KMS-11 (cell line): Measurements from ENCODE around the gene NUP58.

ENCODE experiments used
- H2AFZ ChIP-seq: fragments of 200-600 bp; sonication (generic); 2 replicates; pipeline ENCODE4 v1.6.1; 2016; ENCODE audit warnings: antibody characterized with exemption, mixed run types, low read depth
- H3K27ac ChIP-seq: fragments of 200-600 bp; sonication (generic); 2 replicates; pipeline ENCODE4 v1.6.1; 2016; ENCODE audit warnings: mild to moderate bottlenecking, mixed run types
- H3K27me3 ChIP-seq: fragments of 200-600 bp; sonication (generic); 2 replicates; pipeline ENCODE4 v1.6.1; 2017; ENCODE audit warnings: mild to moderate bottlenecking, low read depth, mixed run types, moderate library complexity; ENCODE audit not compliant: insufficient read depth
- H3K36me3 ChIP-seq: fragments of 200-600 bp; sonication (generic); 2 replicates; pipeline ENCODE4 v1.6.1; 2017; ENCODE audit warnings: mild to moderate bottlenecking, mixed run types; ENCODE audit not compliant: insufficient read depth
- H3K4me1 ChIP-seq: fragments of 200-600 bp; sonication (generic); 2 replicates; pipeline ENCODE4 v1.6.1; 2016; ENCODE audit warnings: mild to moderate bottlenecking, low read depth, mixed run types; ENCODE audit not compliant: poor library complexity, severe bottlenecking
- H3K4me2 ChIP-seq: fragments of 200-600 bp; sonication (generic); 2 replicates; pipeline ENCODE4 v1.7.0; 2016; ENCODE audit warnings: mild to moderate bottlenecking, mixed run types
- H3K4me3 ChIP-seq: fragments of 200-600 bp; sonication (generic); IDR thresholded peaks from 2 replicates; pipeline ENCODE4 v1.6.1; 2017; ENCODE audit warnings: low read depth, low read length, mixed read lengths; ENCODE audit not compliant: insufficient read depth
- H3K79me2 ChIP-seq: fragments of 200-600 bp; sonication (generic); 2 replicates; pipeline ENCODE4 v1.6.1; 2016; ENCODE audit warnings: low read depth, mixed run types; ENCODE audit not compliant: insufficient read depth
- H3K9ac ChIP-seq: fragments of 200-600 bp; sonication (generic); 2 replicates; pipeline ENCODE4 v1.6.1; 2016; ENCODE audit warnings: mild to moderate bottlenecking, mixed run types
- H4K20me1 ChIP-seq: fragments of 200-600 bp; sonication (generic); 2 replicates; pipeline ENCODE4 v1.6.1; 2016; ENCODE audit warnings: mild to moderate bottlenecking, mixed run types; ENCODE audit not compliant: insufficient read depth
- TF ChIP-seq, protein P1 (sequence below): fragments of 200-600 bp; sonication (generic); conservative IDR thresholded peaks from 2 replicates; pipeline ENCODE4 v1.6.1; 2017; ENCODE audit warnings: low read depth, mild to moderate bottlenecking, antibody characterized with exemption, low read length, moderate library complexity, mixed read lengths

The NUP58 gene, protein sequence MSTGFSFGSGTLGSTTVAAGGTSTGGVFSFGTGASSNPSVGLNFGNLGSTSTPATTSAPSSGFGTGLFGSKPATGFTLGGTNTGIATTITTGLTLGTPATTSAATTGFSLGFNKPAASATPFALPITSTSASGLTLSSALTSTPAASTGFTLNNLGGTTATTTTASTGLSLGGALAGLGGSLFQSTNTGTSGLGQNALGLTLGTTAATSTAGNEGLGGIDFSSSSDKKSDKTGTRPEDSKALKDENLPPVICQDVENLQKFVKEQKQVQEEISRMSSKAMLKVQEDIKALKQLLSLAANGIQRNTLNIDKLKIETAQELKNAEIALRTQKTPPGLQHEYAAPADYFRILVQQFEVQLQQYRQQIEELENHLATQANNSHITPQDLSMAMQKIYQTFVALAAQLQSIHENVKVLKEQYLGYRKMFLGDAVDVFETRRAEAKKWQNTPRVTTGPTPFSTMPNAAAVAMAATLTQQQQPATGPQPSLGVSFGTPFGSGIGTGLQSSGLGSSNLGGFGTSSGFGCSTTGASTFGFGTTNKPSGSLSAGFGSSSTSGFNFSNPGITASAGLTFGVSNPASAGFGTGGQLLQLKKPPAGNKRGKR

DNA sequence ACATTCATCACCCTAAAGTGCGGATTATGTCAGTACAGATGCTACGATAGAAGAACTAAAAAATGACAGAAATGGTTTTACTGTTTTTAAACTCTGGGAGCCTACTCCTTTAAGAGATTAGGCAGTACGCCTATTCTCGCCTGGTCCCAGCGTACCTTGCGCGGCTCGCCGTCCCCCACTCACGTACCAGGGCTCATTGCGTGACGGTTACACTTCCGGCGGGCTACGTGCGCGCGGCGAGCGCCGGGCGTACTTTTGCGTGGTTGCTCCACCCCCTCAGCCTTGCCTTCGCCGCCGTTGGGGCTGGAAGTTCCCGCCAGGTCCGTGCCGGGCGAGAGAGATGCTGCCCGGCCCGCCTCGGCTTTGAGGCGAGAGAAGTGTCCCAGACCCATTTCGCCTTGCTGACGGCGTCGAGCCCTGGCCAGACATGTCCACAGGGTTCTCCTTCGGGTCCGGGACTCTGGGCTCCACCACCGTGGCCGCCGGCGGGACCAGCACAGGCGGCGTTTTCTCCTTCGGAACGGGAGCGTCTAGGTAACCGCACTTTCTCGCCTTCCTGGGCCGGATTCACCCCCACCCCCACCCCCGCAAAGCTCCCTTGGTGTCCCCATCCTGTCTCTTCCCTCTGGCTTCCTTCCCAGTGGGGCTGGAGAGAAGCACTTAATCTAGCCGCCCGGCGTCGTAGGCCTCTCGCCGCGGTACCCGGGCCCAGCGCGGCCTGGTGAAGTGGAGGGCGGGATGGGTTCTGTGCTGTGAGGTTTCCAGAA lies at the start of gene NUP58:
TSS of gene NUP58 (plus strand) at position 279 of the 767 bp plus-strand sequence. CDS start at position 428, 149 bp downstream.
- Histone ChIP-seq H3K27ac (peak within 1 kb of the TSS; percentile 80), H3K4me2 (peak within 1 kb of the TSS; percentile 60), H4K20me1 (no peaks in the 10 kb centered on the region), H2AFZ (peak within 1 kb of the TSS; percentile 91), H3K27me3 (no peaks in the 10 kb centered on the region), H3K4me1 (peaks cover 16% of the 10 kb centered on the region), H3K9ac (peak within 1 kb of the TSS; percentile 80), H3K36me3 (no peaks in the 10 kb centered on the region), H3K4me3 (no peak within 1 kb of the TSS), H3K79me2 (peaks cover 47% of the 10 kb centered on the region)
- TF ChIP-seq, protein P1, sequence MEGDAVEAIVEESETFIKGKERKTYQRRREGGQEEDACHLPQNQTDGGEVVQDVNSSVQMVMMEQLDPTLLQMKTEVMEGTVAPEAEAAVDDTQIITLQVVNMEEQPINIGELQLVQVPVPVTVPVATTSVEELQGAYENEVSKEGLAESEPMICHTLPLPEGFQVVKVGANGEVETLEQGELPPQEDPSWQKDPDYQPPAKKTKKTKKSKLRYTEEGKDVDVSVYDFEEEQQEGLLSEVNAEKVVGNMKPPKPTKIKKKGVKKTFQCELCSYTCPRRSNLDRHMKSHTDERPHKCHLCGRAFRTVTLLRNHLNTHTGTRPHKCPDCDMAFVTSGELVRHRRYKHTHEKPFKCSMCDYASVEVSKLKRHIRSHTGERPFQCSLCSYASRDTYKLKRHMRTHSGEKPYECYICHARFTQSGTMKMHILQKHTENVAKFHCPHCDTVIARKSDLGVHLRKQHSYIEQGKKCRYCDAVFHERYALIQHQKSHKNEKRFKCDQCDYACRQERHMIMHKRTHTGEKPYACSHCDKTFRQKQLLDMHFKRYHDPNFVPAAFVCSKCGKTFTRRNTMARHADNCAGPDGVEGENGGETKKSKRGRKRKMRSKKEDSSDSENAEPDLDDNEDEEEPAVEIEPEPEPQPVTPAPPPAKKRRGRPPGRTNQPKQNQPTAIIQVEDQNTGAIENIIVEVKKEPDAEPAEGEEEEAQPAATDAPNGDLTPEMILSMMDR, result no peak

DNA sequence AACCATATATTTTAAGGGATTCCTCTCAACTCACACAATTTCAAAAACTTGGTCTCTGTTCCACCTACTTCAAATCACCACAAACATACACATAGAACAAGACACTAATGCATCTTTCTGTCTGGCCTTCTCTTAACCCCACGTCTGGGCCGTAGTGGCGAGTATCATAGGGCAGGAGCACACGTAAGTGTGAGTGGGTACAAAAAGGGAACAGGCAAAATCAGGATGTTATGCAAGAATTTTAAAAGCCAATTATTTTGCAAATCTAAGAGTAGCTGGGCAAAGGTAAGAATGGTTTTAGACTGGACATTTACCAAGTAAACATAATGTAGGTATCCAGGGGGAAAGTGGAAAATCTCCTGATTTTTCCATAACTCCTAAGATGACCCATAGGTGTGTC lies 49.2 kb upstream of the NUP58 start:
- Histone ChIP-seq H4K20me1 (no peaks in the 10 kb centered on the region), H2AFZ (no peak overlapping the region), H3K27me3 (no peaks in the 10 kb centered on the region), H3K4me1 (peaks cover 16% of the 10 kb centered on the region), H3K79me2 (no peaks in the 10 kb centered on the region), H3K27ac (no peak overlapping the region), H3K9ac (no peak overlapping the region), H3K4me3 (no peak overlapping the region), H3K36me3 (no peaks in the 10 kb centered on the region), H3K4me2 (no peak overlapping the region)
- TF ChIP-seq, protein P1, result no peak

DNA sequence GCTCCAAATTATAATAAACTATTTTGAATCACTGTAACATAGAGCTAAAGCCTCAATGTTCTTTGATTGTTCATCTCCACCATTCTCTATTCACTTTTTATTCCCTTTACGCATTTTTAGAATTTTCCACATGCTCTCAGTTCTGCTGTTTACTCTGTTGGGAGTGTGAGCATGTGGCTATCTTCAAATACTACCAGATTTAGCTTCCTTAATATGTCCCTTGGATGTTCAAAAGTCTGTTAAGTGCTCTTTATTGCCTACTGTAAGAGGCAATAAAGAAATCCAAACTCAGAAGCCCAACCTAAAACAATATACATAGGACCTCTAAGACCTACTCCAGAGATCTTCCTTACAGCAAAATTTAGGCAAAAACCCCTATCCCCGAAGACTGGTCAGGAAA lies 48.7 kb upstream of the NUP58 start:
- H3K4me1 ChIP-seq, result peaks cover 15% of the 10 kb centered on the region

DNA sequence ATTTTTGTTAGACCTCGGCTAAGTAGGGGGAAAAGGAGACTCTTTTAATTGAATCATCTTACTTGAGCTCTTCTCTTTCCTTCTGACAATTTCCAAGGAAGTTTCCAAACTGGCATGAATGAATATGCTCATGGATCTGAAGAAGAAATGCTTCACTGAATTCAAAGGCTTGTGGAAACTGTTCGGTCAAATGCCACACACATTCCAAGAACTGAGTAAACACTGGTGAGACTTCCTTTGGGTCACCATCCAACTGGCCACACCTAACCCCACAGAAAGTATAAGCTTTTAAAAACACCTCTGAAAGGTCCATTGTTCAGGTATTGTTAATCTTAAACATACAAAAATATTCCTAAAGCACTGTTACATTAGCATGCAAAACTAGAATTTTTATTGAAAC lies 47.7 kb upstream of the NUP58 start:
- Histone ChIP-seq H3K27me3 (no peaks in the 10 kb centered on the region), H3K79me2 (no peaks in the 10 kb centered on the region), H3K4me2 (no peak overlapping the region), H3K4me1 (peaks cover 6% of the 10 kb centered on the region), H3K36me3 (no peaks in the 10 kb centered on the region), H3K9ac (no peak overlapping the region), H2AFZ (no peak overlapping the region), H3K27ac (no peak overlapping the region), H4K20me1 (no peaks in the 10 kb centered on the region), H3K4me3 (no peak overlapping the region)
- TF ChIP-seq, protein P1, result no peak

More for the DNA sequence above, 48.7 kb upstream of the NUP58 start:
- H3K9ac ChIP-seq, result no peak overlapping the region
- H3K27ac ChIP-seq, result no peak overlapping the region
- H3K27me3 ChIP-seq, result no peaks in the 10 kb centered on the region
- no peak overlapping the region for H3K4me2 ChIP-seq
- TF ChIP-seq, protein P1, result no peak
- no peak overlapping the region for H2AFZ ChIP-seq
- no peaks in the 10 kb centered on the region for H4K20me1 ChIP-seq
- H3K36me3 ChIP-seq, result no peaks in the 10 kb centered on the region
- H3K4me3 ChIP-seq, result no peak overlapping the region
- no peaks in the 10 kb centered on the region for H3K79me2 ChIP-seq
